GM12874 (cell line): ENCODE measurements around the gene PRPF19.

Experiments
- CTCF ChIP-seq: IDR thresholded peaks from 2 replicates; pipeline ENCODE4 v1.5.1; 2011; ENCODE audit warnings: low read depth, mild to moderate bottlenecking, control low read depth, low read length, moderate library complexity; ENCODE audit not compliant: insufficient read depth

The PRPF19 gene

GRCh38 chr11:60874421-60875365 lies 31.7 kb downstream of the PRPF19 start:
- no peak for TF ChIP-seq CTCF

GRCh38 chr11:60873533-60873932 lies 32.9 kb downstream of the PRPF19 start:
- no peak for TF ChIP-seq CTCF

GRCh38 chr11:60872961-60873524 lies 33.3 kb downstream of the PRPF19 start:
- no peak for TF ChIP-seq CTCF

GRCh38 chr11:60872124-60872960 lies 34.0 kb downstream of the PRPF19 start:
- TF ChIP-seq CTCF = no peak

GRCh38 chr11:60871378-60872061 lies 34.9 kb downstream of the PRPF19 start:
- no peak for TF ChIP-seq CTCF

GRCh38 chr11:60870733-60871377 lies 35.5 kb downstream of the PRPF19 start:
- TF ChIP-seq CTCF = no peak
